Heart left ventricle (tissue), 13 donors: Measurements from ENCODE around the gene NEK2.

Experiments used
- POLR2A ChIP-seq, 2 donors: fragments of 450-650 bp; IDR thresholded peaks; one replicate each; pipeline ENCODE4 v1.6.1; 2017; ENCODE audit warnings: antibody characterized with exemption in 2 of 2, mild to moderate bottlenecking in 2 of 2, moderate library complexity in 2 of 2
- TF ChIP-seq, protein P1 (sequence below), 12 donors: fragments of 200-600 bp; sonication (generic) in 4 of 12; IDR thresholded peaks; one replicate each; pipeline versions ENCODE4 v1.5.0 to v1.8.0; 2018 to 2022; ENCODE audit warnings: antibody characterized with exemption in 12 of 12, mild to moderate bottlenecking in 5 of 12
- donor health status: ischemic (EF 13 %, LVEDD 7.1; RV severe dilation, severe dysfunction).
- donor health status: DM: no; HTN: yes; CAD: no.
- donor health status: DM: no; HTN: no; CAD: no.
- donor health status: ischemic (EF 25% LVEDD 6.9; RV normal size, moderate dysfunction).
- donor health status: ischemic (EF 25% LVEDD 5.7; RV mildly dilated, moderate dysfunction).
- donor health status: ischemic (EF 35%, LVEDD 5.7; RV mildly dilated, moderate dysfunction).
- donor health status: nonischemic (EF 11% LVEDD 7.7; RV severe dilation, severe dysfunction).
- donor health status: DM: yes; HTN: yes; CAD: no.
- donor health status: PGD.
- donor health status: ischemic (EF 29% LVEDD 5.4; RV normal size, mild dysfunction).
- donor health status: nonischemic (EF 23%, LVEDD 6.1; RV moderate dilation, normal function).

DNA sequence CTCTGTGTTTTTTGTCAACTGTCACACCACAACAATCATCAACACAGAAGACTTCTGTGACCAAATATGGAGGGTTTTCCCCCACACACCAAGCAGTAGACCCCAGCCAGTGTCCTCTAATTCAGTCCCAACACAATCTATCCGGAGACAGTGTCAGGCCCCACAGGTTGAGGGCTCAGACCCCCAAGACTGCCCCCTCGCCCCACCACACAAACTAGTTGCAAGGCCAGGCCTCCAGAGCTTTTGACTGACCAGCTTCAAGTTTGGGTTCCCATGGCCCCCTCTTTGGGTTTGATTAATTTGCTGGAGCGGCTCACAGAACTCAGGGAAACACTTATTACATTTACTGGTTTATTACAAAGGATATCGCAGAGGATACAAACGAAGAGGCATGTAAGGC, 37.2 kb downstream of the NEK2 start:
- no peak for TF ChIP-seq POLR2A (IDR thresholded peaks at IDR 0.05)
- TF ChIP-seq, protein P1, sequence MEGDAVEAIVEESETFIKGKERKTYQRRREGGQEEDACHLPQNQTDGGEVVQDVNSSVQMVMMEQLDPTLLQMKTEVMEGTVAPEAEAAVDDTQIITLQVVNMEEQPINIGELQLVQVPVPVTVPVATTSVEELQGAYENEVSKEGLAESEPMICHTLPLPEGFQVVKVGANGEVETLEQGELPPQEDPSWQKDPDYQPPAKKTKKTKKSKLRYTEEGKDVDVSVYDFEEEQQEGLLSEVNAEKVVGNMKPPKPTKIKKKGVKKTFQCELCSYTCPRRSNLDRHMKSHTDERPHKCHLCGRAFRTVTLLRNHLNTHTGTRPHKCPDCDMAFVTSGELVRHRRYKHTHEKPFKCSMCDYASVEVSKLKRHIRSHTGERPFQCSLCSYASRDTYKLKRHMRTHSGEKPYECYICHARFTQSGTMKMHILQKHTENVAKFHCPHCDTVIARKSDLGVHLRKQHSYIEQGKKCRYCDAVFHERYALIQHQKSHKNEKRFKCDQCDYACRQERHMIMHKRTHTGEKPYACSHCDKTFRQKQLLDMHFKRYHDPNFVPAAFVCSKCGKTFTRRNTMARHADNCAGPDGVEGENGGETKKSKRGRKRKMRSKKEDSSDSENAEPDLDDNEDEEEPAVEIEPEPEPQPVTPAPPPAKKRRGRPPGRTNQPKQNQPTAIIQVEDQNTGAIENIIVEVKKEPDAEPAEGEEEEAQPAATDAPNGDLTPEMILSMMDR (IDR thresholded peaks at IDR 0.05) = no peak
